ENCODE measurements around the gene EIF3C.
"Not testable (repeated sequence)": the region's sequence is repeated elsewhere in the genome, so short reads cannot be mapped to it uniquely, and the experiment has no call there.

Gene EIF3C, protein sequence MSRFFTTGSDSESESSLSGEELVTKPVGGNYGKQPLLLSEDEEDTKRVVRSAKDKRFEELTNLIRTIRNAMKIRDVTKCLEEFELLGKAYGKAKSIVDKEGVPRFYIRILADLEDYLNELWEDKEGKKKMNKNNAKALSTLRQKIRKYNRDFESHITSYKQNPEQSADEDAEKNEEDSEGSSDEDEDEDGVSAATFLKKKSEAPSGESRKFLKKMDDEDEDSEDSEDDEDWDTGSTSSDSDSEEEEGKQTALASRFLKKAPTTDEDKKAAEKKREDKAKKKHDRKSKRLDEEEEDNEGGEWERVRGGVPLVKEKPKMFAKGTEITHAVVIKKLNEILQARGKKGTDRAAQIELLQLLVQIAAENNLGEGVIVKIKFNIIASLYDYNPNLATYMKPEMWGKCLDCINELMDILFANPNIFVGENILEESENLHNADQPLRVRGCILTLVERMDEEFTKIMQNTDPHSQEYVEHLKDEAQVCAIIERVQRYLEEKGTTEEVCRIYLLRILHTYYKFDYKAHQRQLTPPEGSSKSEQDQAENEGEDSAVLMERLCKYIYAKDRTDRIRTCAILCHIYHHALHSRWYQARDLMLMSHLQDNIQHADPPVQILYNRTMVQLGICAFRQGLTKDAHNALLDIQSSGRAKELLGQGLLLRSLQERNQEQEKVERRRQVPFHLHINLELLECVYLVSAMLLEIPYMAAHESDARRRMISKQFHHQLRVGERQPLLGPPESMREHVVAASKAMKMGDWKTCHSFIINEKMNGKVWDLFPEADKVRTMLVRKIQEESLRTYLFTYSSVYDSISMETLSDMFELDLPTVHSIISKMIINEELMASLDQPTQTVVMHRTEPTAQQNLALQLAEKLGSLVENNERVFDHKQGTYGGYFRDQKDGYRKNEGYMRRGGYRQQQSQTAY

DNA sequence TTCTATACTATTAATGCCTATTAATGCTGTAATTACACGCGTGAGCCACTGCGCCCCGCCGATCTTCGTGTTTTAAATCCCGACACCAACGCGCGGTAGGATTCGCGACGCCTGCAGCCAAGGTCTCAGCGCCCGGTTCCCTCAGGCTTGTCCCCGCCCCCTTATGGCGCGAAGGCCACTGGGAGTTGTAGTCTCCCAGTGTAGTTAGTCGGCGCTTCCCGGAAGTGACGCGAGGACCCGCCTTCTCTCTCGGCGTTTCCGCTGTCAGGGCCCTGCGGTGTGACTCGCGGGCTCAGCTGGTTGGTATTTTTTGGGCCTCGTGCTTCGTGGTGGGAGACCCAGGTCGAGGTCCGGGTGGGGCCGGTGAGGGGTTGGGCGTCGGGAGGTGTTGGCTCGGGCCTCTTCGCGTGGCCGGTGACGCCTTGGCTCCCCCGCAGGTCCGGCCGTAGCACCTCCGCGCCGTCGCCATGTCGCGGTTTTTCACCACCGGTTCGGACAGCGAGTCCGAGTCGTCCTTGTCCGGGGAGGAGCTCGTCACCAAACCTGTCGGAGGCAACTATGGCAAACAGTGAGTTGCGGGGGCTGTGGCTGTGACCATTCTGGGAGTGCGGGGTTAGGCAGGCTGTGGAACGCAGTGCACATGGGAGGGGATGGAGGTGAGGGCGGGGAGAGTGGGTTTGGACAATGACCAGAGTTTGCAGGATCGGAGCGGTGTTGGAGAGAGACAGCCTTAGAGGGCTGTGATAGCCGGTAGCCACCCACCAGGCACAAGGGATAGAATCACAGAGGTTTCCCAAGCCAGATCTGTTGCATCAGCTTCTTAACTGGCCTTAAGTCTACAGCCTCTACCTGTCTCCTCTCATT lies at the start of gene EIF3C:
Gene EIF3C (plus strand): TSS at position 245 of the 864 bp plus-strand sequence. CDS start 223 bp downstream, at position 468.
- DNase-seq = not testable (repeated sequence)

DNA sequence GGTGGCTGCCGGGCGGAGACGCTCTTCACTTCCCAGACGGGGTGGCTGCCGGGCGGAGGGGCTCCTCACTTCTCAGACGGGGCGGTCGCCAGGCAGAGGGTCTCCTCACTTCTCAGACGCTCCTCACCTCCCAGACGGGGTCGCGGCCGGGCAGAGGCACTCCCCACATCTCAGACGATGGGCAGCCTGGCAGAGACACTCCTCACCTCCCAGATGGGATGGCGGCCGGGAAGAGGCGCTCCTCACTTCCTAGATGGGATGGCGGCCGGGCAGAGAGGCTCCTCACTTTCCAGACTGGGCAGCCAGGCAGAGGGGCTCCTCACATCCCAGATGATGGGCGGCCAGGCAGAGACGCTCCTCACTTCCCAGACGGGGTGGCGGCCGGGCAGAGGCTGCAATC lies 45.0 kb upstream of the EIF3C start:
- not testable (repeated sequence) for DNase-seq

DNA sequence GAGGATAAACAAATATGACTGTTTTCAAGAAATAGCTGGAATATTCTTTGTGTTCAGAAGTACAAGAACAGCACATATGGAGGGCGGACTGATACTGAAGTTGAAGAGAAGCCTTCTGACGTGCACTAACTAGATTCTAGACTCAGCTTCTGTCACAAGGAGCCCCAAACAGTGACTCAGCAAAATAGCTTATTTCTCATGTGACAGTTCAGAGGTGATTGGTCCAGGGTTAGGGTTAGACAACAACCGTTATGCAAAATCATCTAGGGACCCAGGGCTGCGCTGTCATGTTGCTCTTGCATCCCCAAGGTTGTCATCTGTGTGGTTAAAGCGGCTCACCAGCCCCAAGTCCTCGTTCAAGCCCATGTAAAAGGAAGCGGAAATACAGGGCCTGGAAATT lies 43.8 kb upstream of the EIF3C start:
- not testable (repeated sequence) for DNase-seq

DNA sequence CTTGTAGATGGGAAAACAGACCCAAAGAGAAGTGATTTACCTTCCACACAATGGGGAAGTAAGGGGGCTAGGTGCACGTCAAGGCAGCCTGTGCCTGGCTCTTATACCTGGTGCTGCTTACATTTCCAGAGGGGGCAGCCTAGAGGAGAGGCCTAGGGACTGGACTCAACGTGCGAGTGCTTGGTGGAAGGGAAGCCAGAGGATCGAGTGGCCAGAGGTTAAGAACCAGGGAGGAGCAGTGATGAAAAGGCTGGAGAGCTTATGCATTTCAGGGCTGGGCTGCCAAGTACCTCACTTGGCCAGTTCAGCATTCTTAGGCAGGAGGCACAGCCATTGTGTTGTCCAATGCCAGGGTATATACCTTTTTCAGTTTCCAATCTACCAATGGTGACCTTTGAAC lies 43.1 kb upstream of the EIF3C start:
- DNase-seq = not testable (repeated sequence)

DNA sequence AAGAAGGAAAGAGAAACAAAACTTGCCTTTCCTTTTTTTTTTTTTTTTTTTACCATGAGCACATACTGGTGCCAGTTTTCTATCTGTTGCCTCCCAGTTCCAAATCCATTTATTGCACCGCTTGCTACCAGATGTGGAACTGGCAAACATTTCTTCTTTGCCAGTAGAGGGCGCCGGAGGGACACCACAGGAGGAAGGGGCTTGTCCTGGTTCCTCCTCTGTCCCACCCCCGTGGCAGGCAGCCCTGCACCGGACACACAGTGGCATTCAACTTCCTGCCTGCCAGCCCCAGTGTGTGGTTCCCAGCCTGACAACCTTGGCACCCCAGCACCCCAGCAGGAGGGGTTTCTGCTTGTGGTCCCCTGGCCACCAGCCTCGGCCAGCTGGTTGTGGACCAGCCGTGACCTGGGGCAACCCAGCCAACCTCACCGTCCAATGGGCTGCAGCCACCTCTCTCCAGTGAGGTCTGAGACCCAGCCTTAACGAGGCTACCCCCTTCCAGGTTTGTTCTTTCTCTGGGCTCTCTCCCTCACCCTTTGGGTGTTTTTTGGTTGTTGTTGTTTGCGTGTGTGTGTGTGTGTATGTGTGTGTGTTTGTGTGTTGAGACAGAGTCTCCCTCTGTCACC lies 22.8 kb upstream of the EIF3C start:
- not testable (repeated sequence) for DNase-seq

DNA sequence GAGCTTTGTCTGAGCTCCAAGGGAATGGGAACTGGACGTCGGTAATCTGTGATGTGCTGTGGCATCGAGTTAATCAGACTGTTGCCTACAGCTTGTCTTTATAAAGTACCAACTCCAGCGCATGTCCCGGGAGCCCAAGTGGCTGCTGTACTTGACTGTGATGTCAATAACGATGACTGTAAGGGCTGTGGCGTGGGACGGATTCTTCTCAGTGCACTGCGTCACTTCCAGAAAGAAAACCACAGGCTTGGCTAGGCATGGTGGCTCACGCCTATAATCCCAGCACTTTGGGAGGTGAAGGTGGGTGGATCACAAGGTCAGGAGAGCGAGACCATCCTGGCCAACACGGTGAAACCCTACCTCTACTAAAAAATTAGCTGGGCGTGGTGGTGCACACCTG lies 21.8 kb upstream of the EIF3C start:
- DNase-seq = not testable (repeated sequence)

DNA sequence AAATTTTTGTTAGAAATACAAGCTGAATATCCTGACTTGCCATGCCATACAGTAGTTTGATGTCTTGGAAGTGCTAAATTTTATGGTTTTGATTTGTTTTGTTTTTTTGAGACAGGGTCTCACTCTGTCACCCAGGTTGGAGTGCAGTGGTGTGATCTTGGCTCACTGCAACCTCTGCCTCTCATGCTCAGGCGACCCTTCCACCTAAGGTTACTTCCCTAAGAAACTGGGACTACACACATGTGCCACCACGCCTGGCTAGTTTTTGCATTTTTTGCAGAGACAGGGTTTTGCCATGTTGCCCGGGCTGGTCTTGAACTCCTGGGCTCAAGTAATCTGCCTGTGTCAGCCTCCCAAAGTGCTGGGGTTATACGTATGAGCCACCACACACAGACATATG lies 19.5 kb upstream of the EIF3C start:
- DNase-seq = not testable (repeated sequence)

DNA sequence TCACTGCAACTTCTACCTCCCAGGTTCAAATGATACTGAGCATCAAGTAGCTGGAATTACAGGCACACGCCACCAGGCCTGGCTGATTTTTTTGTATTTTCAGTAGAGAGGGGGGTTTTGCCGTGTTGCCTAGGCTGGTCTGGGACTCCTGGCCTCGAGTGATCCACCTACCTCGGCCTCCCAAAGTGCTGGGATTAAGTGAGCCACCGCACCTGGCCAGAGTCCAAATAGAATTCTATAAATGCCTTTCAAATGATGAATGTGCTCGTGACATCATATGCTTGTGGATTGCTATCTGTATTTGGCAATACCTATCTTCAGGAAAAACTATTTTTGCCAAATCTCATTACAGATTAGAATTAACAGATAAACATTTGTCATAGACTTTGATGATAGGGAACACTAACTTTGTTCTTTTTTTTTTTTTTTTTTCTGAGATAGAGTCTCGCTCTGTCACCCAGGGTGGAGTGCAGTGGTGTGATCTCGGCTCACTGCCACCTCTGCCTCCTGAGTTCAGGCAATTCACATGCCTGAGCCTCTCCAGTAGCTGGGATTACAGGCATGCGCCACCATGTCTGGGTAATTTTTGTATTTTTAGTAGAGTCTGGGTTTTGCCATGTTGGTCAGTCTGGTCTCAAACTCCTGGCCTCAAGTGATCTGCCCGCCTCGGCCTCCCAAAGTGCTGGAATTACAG lies 17.9 kb upstream of the EIF3C start:
- not testable (repeated sequence) for DNase-seq

DNA sequence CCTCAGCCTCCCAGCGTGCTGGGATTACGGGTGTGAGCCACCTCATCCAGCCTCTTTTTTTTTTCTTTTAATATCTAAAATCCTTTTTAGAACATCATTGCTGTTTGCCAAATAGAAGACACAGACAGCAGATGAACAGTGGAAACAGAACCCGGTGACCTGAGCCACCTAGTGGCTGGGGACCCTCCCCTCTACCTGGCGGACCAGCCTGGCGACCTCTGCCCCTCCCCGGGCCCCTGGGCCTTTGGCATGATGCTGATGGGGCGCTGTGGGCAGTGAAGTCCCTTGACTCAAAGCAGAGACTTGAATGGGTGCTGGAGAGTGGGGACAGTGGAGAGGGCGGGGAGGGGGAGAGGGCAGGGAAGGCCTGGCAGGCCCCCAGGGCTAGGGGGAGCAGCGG lies 11.5 kb upstream of the EIF3C start:
- not testable (repeated sequence) for DNase-seq

DNA sequence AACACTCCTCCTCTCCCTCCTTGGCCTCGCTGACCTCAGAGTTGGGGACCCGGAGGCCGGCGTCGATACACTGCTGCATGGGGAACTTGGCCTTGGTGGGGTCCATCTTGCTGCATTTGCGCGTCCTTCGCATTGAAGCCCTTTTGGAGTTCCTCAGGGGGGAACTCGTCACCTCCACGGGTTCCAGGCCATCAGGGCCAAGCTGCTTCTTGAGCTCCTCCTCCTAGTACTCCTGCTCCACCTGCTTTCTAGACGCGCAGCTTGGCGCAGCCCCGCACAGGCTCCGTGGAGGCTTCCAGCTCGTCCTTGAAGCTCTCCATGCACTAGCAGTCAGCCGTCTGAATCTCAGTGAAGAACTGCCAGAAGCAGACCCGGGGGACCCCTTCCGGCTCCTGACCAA lies 10.9 kb upstream of the EIF3C start:
- DNase-seq = not testable (repeated sequence)

DNA sequence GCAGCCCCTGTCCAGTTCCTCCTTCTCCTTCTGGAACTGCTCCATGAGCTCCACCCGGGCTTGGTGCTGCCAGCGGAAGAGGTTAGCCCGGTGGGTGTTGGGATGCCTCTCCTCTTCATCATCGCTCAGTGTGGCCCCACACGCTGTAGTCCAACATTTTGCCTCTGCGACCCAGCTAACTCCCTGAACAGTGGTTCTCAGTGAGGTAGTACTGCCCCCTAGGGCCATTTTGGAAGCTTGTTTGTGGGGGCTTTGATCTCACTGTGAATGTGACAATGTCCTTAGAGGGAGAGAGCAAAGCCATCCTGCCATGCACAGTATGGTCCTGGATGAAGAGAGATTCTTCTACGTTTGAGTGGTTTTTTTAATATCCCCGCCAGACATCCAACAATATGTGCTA lies 9.9 kb upstream of the EIF3C start:
- not testable (repeated sequence) for DNase-seq

DNA sequence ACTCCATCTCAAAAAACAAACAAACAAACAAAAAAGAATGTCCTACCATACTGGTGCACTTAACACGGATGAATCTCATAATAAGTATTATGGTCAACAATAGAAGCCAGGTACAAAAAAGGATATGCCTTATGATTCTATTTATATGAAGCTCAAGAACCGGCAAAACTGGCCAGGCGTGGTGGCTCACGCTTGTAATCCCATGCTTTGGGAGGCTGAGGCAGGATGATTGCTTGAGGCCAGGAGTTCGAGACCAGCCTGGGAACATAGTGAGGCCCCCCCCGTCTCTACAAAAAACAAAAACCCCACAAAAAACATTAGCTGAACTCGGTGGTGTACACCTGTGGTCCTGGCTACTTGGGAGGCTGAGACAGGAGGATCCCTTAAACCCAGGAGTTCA lies 7.0 kb upstream of the EIF3C start:
- not testable (repeated sequence) for DNase-seq

DNA sequence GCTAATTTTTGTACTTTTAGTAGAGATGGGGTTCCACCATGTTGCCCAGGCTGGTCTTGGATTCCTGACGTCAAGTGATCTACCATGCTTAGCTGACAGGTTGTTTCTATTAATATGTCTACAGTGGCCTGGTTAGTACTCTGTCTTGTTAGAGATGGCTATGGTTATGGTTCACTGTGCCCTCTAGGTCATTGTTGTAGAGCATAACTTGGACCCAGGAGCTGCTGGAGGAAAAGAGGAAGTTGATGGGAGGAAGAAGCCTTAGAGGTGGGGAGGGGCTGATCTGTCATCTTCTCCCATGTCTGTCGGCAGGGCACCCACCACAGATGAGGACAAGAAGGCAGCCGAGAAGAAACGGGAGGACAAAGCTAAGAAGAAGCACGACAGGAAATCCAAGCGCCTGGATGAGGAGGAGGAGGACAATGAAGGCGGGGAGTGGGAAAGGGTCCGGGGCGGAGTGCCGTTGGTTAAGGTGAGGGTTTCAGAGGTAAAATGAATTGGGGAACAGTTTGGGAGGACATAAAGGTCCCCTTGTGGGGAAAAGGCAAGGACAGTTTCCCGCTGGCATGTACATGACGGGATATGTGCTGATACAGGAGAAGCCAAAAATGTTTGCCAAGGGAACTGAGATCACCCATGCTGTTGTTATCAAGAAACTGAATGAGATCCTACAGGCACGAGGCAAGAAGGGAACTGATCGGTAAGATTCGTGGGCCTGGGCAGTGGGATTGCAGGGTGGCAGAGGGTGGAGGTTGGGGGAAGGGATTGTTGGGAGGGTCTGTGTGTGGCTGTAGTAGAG lies 11.8 kb downstream of the EIF3C start:
- not testable (repeated sequence) for DNase-seq

DNA sequence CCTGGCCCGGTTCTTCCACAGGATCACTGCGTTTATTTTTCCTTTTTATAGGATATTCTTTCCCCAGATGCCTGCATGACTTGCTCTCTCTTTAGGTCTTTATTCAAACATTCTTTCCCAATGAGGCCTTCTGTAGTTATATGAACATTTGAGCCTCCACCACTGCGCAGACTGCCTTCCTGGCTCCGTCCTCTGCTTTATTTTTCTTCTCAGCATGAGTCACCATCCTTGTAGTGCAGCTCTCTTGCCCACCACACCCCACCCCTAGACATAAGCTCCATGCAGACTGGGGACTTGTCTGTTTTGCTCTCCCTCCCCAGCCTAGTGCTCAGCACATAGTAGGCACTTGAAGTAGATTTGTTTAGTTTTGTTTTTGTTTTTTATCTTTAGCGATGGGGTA lies 20.0 kb downstream of the EIF3C start:
- DNase-seq = not testable (repeated sequence)

DNA sequence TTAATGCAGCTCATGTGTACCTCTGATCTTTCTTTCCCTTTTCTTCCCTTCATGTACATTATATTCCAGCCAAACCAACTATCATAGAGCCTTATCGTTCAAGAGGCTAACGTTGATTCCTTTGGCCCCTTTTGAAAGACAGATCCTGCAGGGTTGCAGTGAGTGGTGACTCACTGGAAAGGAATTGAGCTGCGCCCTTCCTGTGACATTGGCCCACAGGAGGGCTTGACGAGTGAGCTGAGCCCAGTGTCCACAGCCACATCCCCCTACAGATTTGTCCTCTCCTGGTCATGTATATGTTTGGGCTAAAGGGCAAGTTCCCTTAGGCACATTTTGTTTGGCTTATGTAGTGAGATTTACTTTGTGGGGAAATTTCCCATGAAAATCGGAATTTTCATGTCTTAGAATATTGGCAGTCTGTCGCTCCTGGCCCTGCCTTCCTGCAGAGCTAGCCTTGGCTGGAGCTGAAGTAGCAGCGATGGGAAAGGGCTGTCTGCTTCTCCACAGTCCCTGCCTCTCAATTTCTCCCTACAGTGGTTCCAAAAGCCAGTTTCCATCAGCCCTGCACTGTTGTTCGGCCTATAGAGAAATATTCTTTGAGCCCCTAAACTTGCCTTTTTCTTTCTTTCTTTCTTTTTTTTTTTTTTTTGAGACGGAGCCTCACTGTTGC lies 21.3 kb downstream of the EIF3C start:
- not testable (repeated sequence) for DNase-seq

DNA sequence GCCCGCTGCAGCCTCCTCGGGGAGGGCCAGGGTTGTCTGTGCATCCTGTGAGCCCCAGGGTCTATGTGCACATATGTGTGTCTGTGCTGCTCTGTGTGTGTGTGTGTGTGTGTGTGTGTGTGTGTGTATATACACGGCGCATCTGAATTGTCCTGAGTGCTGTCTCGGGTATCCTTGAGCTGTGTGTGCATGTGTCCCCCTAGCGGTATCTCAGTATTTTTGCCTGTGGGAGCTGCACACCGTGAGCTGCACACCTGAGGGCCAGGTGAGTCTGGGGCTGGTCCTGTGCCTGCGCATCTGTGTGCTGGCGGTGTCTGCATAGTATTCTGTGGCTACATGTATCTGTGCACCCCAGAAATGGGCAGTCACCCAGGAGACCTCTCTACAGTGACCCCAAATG lies 28.5 kb downstream of the EIF3C start:
- DNase-seq = not testable (repeated sequence)

DNA sequence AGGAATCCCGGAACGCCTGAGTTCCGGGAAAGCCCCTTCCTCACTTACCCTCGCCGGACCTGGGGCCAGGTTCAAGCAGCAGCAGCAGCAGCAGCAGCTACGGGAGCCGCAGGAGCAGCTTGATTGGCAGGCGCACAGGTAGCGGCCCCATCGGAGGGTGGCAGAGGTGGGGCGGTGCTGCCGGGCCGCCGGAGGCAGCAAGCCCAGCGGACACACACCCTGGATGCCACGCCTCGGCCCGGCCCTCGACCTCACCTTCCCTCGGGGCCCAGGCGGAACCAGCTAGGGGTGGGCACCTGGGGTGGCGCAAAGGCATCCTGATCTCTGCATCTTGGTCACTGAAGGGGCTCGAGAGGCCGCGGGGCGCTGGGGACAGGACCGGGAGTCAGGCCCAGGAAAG lies 29.4 kb downstream of the EIF3C start:
- DNase-seq = not testable (repeated sequence)

DNA sequence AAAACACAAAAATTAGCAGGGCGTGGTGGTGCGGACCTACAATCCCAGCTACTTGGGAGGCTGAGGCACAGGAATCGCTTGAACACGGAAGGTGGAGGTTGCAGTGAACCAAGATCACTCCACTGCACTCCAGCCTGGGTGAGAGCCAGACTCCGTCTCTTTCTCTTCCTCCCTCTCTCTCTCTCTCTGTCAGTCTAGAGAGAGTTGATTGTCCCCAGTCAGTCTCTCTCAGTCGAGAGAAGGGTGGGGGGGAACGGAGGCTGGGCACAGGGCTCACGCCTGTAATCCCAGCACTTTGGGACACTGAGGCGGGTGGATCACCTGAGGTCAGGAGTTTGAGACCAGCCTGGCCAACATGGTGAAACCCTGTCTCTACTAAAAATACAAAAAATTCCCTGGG lies 30.0 kb downstream of the EIF3C start:
- not testable (repeated sequence) for DNase-seq

DNA sequence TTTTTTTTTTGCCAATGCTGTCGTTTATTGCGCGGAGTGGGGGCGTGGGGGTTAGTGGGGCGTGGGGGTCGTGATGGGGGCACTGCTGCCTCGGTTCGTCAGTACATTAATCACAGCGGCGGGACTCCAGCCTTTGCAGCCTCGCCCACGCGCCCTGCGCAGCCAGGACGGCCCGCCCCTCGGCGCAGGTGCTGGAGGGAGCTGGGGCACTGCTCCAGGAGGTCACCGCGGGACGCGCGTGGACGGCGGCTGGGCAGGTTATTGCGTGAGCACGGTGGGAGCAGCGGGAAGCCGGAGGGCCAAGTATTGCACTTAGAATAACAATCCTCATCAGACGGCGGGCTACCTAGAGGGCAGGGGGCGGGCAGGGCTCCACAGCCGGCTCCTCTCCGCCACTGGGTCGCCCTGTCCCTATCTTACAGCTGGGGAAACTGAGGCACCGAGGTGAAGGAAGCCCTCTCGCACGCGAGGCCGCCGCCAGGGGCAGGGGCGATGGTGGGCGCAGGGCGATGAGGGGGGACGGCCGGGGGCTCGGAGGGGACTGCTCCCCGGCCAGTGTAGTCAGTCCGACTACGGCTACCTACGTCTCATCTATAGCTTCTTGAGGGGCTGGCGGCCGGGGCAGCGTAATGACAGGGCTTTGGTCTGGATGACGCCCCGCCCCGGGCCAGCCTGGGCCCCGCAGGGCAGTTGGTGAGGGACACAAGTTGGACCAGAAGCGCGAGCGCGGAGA lies 35.5 kb downstream of the EIF3C start:
- not testable (repeated sequence) for DNase-seq
